HepG2 (cell line): ENCODE results near the gene RILPL1.

Experiments used
- ESRRA ChIP-seq: sonication (generic); formaldehyde crosslinking; IDR thresholded peaks from 2 replicates; pipeline ENCODE4 v1.5.1; 2020; ENCODE audit warnings: mild to moderate bottlenecking, low read depth, missing genetic modification reagents
- EZH2 ChIP-seq: conservative IDR thresholded peaks from 2 replicates; pipeline ENCODE4 v1.6.1; 2012; ENCODE audit warnings: mild to moderate bottlenecking, low read depth, low read length, moderate library complexity
- MXD1 ChIP-seq: sonication (generic); formaldehyde crosslinking; IDR thresholded peaks from 2 replicates; pipeline ENCODE4 v1.4.0; 2020; ENCODE audit warnings: mild to moderate bottlenecking, missing genetic modification reagents
- POLR2A ChIP-seq, 2 experiments: IDR thresholded peaks; 2 replicates each; pipeline ENCODE4 v1.6.1; 2011; ENCODE audit warnings: low read depth in 2 of 2, low read length in 2 of 2, mild to moderate bottlenecking in 1 of 2, moderate library complexity in 1 of 2; ENCODE audit not compliant: insufficient read depth in 1 of 2

GRCh38 chr12:123559468-123559867 lies 25.9 kb upstream of the RILPL1 start:
- TF ChIP-seq POLR2A (IDR thresholded peaks at IDR 0.05; ENCODE audit: insufficient read depth in 1 of 2, low read depth in 2 of 2, low read length in 2 of 2), result no peak
- TF ChIP-seq MXD1 (CRISPR knock-in tag), result no peak
- no peak for TF ChIP-seq EZH2
- TF ChIP-seq ESRRA (CRISPR knock-in tag), result no peak
